IgD-negative memory B cell (primary cell): ENCODE data around the gene EVL. TPM values are rescaled to one million over a fixed set of nuclear protein-coding genes. Genes with fewer than 3 reads are reported as not detected.
"Not testable (repeated sequence)": the region's sequence is repeated elsewhere in the genome, so short reads cannot be mapped to it uniquely, and the experiment has no call there.

Experiments used
- H3K27ac Mint-ChIP-seq, 3 donors: one replicate each; pipeline ENCODE4 v1.8.0; 2020 to 2022; ENCODE audit warnings: mild to moderate bottlenecking in 3 of 3, mixed read lengths in 3 of 3, moderate library complexity in 1 of 3
- H3K27me3 Mint-ChIP-seq: one replicate; pipeline ENCODE4 v1.8.0; 2021; ENCODE audit warnings: mixed read lengths
- H3K36me3 Mint-ChIP-seq: one replicate; pipeline ENCODE4 v1.8.0; 2020; ENCODE audit warnings: mild to moderate bottlenecking, mixed read lengths
- H3K4me1 Mint-ChIP-seq, 3 donors: one replicate each; pipeline ENCODE4 v1.8.0; 2020 to 2022; ENCODE audit warnings: mixed read lengths in 3 of 3, mild to moderate bottlenecking in 1 of 3
- H3K4me3 Mint-ChIP-seq, 4 donors: one replicate each; pipeline ENCODE4 v1.8.0; 2020 to 2022; ENCODE audit warnings: mild to moderate bottlenecking in 4 of 4, mixed read lengths in 4 of 4, moderate library complexity in 3 of 4
- H3K9me3 Mint-ChIP-seq, 3 donors: one replicate each; pipeline ENCODE4 v1.8.0; 2020 to 2021; ENCODE audit warnings: mixed read lengths in 3 of 3, mild to moderate bottlenecking in 1 of 3
- polyA plus RNA-seq: library from polyadenylated mRNA; unstranded; fragments of 300-500 nt; fragmentation: Illumina TruSeq; gene quantifications from one replicate; pipeline ENCODE4 v1.2.3, GENCODE V29; 2021

The EVL gene
- polyA plus RNA-seq, 1 donor from 2014 or later = 73.3 TPM

DNA sequence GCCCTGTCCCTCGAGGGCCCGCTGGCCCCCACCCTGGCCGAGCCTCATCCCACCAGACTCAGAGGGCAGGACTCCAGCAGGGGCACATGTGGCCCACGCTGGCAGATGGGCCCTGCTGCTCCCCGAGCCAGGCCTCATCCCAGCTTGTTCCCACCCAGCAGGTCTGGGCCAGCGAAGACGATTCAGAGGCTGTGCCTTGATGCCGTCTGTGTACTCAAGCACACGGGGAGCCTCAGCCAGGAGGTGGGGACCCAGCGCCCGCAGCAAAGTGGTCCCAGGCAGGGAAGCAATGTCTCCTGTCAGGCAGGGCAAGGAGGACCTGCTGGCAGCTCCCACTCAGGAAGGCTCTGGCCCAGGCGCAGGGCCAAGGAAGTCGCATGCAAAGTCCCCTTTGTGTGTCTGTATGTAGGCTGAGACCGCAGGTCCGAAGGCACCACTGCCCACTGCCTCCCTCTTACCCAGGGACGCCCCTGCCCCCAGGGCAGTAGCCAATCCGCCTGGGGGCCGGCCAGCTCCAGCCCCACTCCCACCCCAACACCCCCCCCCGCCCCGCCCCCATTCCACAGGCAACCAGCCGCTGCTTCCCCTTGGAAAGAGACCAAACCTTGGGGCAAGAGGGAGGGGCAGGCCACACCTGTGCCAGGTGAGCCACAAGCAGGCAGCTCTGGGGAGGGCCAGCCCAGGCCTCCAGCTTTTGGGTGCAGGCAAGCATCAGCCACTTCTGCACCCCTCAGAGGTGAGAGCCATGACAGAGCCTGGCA is 84.8 kb downstream of the EVL start:
- no peaks in the 10 kb centered on the region for H3K27me3 Mint-ChIP-seq
- H3K9me3 Mint-ChIP-seq = peaks cover 0 to 1% (median 0%) of the 10 kb centered on the region in 3 donors
- H3K4me3 Mint-ChIP-seq = peak overlapping the region in 1 of 4 donors; percentile 5
- no peak overlapping the region for H3K27ac Mint-ChIP-seq
- no peaks in the 10 kb centered on the region for H3K36me3 Mint-ChIP-seq
- peaks cover 12 to 18% (median 14%) of the 10 kb centered on the region in 3 donors for H3K4me1 Mint-ChIP-seq

DNA sequence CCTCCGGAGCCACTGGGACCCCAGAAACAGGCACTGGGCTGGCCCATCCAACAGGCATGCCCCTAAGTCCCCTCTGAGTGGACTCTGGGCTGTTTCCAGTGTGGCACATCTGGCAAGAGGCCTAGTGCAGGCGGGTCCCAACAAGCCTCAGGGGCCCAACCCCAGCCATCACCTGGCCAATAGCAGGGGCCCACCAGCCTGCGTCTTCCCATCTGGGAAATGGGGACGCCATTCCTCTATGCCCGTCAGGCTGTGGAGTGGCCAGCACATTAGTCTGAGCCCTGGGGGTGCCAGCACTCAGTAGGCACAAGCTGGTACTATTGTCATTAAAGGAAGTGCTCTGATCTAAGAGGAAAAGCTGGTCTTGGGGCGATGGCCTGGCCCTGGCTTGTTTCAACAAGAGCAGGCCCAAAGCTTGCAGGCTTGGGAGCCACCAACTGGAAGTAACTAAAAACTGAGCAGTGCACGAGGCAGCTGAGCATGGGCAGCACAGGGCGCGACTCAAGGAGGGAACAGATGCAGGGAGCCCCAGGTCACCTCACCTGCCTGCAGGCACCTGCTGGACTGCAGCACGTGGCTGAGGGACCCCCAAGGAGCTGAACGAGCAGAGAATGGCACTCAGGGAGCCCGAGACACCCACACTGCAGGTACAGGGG is 85.8 kb downstream of the EVL start:
- H3K27me3 Mint-ChIP-seq = no peaks in the 10 kb centered on the region
- no peaks in the 10 kb centered on the region for H3K36me3 Mint-ChIP-seq
- peaks cover 12 to 19% (median 14%) of the 10 kb centered on the region in 3 donors for H3K4me1 Mint-ChIP-seq
- H3K27ac Mint-ChIP-seq = peak overlapping the region in 2 of 3 donors; percentile 39 to 75
- H3K9me3 Mint-ChIP-seq = peaks cover 0 to 5% (median 0%) of the 10 kb centered on the region in 3 donors
- H3K4me3 Mint-ChIP-seq = peak overlapping the region in 1 of 4 donors; percentile 75

DNA sequence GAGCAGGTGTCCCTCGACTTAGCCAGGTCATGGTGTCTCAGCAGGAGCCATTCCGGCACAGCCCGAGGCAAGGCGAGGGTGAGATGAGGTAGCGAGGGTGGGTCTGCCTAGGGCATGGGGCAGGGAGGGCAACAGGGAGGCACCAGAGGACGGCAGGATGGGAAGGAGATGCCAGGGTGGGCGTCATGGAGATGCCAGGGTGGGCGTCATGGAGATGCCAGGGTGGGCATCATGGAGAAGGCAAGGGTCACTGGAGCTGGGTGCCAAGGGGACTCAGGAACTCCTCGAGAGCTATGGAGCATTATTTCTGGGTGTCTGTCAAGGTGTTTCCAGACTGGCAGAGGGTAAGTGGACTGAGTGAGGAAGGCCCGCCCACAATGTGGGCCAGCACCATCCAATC is 86.9 kb downstream of the EVL start:
- Mint-ChIP-seq H3K27ac (peak overlapping the region in 1 of 3 donors; percentile 32), H3K27me3 (no peaks in the 10 kb centered on the region), H3K36me3 (no peaks in the 10 kb centered on the region), H3K4me3 (peak overlapping the region in 1 of 4 donors; percentile 17), H3K9me3 (peaks cover 0 to 5% (median 0%) of the 10 kb centered on the region in 3 donors), H3K4me1 (peaks cover 13 to 20% (median 16%) of the 10 kb centered on the region in 3 donors)

DNA sequence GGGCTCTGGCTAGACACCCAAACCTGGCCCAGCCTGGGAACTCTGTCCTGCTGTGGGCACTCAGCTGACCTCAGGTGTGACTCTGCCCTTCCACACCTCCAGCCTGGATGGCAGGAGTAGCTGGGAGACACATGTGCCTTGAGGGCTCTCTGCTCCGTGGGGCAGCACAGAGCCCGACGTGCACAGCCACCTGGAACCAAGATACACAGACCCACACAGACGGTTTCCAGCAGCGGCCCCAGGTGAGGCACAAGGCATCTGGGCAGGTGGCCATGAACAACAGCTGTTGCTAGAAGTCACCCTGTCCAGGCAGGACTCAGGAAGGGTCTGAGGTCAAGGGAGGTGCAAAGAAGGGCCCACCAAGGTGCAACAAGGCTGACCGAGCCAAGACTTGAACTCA is 88.3 kb downstream of the EVL start:
- peaks cover 13 to 20% (median 14%) of the 10 kb centered on the region in 3 donors for H3K4me1 Mint-ChIP-seq
- no peak overlapping the region for H3K4me3 Mint-ChIP-seq
- peaks cover 0 to 5% (median 0%) of the 10 kb centered on the region in 3 donors for H3K9me3 Mint-ChIP-seq
- no peaks in the 10 kb centered on the region for H3K36me3 Mint-ChIP-seq
- no peaks in the 10 kb centered on the region for H3K27me3 Mint-ChIP-seq
- H3K27ac Mint-ChIP-seq = peak overlapping the region in 1 of 3 donors; percentile 70

DNA sequence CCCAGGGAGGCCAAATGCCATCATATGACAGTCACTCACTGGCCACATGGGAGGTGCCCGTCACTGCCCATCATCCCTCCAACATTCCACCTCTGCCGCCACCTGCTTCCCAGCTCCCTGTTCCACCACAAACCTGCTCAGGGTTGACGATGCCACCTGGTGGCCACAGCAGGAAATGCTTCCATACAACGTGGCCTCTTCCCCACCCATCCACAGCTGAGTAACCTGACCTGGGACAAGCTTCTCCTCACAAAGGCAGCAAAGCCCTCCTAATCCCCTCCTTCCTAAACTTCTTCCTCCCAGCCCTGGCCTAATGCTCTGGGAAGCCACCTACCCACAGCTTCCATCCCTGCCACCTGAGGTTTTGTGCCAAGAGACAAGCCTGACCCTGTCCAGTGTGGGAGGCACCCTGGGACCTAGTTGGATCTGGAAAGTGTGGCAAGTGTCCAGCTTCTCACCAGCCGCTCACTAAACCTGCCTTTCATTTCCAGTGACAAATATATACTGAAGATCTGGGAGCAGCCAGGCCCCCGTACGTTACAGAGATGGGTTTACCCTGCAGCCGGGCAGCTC is 89.9 kb downstream of the EVL start:
- H3K4me3 Mint-ChIP-seq = peak overlapping the region in 2 of 4 donors; percentile 39 to 57
- H3K4me1 Mint-ChIP-seq = peaks cover 13 to 23% (median 14%) of the 10 kb centered on the region in 3 donors
- peaks cover 0 to 5% (median 0%) of the 10 kb centered on the region in 3 donors for H3K9me3 Mint-ChIP-seq
- no peaks in the 10 kb centered on the region for H3K27me3 Mint-ChIP-seq
- no peaks in the 10 kb centered on the region for H3K36me3 Mint-ChIP-seq
- H3K27ac Mint-ChIP-seq = peak overlapping the region in 2 of 3 donors; percentile 55 to 61

DNA sequence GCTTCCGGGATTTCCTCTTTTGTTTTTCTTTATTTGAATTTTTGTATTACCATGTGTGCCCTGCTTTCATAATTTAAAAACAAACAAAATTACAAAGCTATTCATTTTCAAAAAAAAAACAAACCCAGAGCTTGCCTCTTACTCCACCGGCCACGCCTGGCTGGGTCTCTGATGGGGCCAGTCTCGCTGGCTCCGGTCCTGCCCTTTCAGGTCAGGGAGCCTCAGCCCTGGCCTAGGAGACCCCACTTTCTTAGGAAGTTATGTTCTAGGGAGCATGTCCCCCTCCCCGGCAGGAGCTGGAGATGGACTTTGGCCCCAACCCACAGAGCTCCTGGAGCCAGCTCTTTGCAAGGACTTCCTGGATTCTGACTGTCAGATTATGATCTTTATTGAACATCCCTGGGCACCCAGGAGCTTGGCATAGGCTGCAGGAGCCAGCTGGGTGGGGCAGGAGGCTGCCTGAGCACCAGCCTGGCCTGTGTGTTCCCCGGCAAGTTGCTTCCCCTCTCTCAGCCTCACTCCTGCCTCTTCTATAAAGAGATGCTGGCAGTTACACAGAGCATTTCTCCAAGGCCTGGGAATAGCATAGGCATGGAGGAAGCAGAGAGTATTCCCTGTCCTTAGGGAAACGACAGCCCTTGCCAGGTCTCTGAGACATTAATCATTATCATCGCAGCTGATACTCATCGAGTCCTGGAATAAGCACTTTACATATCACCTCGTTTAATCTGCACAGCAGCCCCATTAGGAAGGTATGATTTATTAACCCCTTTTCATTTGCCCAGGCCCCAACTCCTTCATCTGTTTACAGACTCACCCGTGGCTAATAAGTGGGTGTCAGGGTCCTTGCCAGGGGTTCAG is 90.8 kb downstream of the EVL start:
- Mint-ChIP-seq H3K27ac (peak overlapping the region in 2 of 3 donors; percentile 10 to 93), H3K4me3 (peak overlapping the region in 2 of 4 donors; percentile 6 to 57), H3K4me1 (peaks cover 13 to 25% (median 17%) of the 10 kb centered on the region in 3 donors)

DNA sequence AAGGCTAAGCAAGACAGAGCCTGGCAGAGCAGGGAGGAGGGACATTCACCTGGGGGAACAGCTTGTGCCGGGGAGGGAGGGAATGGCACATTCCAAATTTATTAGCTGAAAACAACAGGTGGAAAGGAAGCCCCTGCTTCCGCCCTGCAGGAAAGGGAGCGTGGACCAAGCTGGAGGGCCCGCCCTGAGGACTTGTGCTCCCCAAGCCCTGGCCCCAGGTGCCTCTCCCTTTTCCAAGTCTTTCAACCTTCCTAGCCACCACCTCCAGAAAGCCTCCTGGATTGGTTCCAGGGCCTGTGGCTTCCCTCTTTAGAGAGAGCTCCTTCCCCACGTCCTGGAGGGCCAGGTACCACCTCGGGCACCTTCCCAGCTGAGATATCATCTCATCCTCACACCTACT is 91.6 kb downstream of the EVL start:
- H3K4me1 Mint-ChIP-seq = peaks cover 13 to 22% (median 17%) of the 10 kb centered on the region in 3 donors
- H3K9me3 Mint-ChIP-seq = peaks cover 0 to 5% (median 0%) of the 10 kb centered on the region in 3 donors
- no peaks in the 10 kb centered on the region for H3K27me3 Mint-ChIP-seq
- peak overlapping the region in 2 of 4 donors; percentile 22 to 80 for H3K4me3 Mint-ChIP-seq
- H3K36me3 Mint-ChIP-seq = no peaks in the 10 kb centered on the region
- peak overlapping the region in 1 of 3 donors; percentile 93 for H3K27ac Mint-ChIP-seq

More for the DNA sequence above, 90.8 kb downstream of the EVL start:
- Mint-ChIP-seq H3K36me3 (no peaks in the 10 kb centered on the region), H3K9me3 (peaks cover 0 to 5% (median 0%) of the 10 kb centered on the region in 3 donors), H3K27me3 (no peaks in the 10 kb centered on the region)

DNA sequence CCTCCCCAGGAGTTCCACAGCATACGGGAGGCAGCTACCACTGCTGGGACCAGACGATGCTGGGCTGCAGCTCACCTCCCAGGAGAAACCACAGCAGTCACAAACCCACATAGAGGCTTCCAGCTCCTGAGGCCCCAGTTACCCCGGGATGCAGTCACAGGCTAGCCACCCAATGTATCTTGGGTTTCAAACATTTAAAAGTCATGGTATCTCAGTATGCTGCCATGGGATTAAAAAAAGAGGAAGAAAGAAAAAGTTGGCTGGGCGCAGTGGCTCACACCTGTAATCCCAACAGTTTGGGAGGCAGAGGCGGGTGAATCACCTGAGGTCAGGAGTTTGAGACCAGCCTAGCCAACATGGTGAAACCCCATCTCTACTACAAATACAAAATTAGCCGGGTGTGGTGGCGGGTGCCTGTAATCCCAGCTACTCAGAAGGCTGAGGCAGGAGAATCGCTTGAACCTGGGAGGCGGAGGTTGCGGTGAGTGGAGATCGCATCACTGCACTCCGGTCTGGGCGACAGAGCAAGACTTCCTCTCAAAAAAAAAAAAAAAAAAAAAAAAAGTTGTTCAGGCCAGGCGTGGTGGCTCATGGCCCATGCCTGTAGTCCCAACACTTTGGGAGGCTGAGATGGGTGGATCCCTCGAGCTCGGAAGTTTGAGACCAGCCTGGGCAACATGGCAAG is 92.5 kb downstream of the EVL start:
- not testable (repeated sequence) for H3K36me3 Mint-ChIP-seq, H3K27me3 Mint-ChIP-seq, H3K9me3 Mint-ChIP-seq
- H3K4me1 Mint-ChIP-seq = peaks cover 12 to 22% (median 17%) of the 10 kb centered on the region in 3 donors
- peak overlapping the region; percentile 65 to 92 (median 78) for H3K4me3 Mint-ChIP-seq
- peak overlapping the region; percentile 85 to 93 (median 93) for H3K27ac Mint-ChIP-seq

DNA sequence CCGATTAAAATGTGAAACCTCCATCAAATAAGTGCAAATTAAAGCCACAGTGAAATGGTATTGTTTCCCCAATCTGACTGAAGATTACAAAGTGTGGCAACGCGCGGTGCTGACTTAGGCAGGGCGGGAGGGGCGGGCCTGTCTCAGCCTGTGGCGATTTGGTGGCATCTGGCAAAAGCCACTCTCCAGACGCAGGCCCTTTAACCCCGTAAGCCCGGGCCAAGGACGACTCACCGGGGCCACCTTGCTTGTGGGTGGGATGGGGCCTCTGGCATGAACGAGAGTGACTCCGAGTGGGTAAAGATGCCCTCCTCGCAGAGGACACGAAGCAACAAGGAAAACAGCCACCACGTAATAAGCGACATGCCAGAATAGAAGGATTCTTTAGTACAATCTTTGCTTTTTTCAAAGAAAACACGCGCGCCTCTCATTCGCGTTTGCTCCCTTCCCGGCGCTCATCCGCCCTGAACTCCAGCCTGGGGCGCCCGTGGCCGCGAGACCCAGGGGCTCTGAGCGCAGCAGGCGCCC is 93.4 kb downstream of the EVL start:
- H3K36me3 Mint-ChIP-seq = no peaks in the 10 kb centered on the region
- peak overlapping the region; percentile 65 to 92 (median 78) for H3K4me3 Mint-ChIP-seq
- peaks cover 0 to 5% (median 0%) of the 10 kb centered on the region in 3 donors for H3K9me3 Mint-ChIP-seq
- peaks cover 11 to 22% (median 17%) of the 10 kb centered on the region in 3 donors for H3K4me1 Mint-ChIP-seq
- no peaks in the 10 kb centered on the region for H3K27me3 Mint-ChIP-seq
- peak overlapping the region; percentile 72 to 93 (median 85) for H3K27ac Mint-ChIP-seq

DNA sequence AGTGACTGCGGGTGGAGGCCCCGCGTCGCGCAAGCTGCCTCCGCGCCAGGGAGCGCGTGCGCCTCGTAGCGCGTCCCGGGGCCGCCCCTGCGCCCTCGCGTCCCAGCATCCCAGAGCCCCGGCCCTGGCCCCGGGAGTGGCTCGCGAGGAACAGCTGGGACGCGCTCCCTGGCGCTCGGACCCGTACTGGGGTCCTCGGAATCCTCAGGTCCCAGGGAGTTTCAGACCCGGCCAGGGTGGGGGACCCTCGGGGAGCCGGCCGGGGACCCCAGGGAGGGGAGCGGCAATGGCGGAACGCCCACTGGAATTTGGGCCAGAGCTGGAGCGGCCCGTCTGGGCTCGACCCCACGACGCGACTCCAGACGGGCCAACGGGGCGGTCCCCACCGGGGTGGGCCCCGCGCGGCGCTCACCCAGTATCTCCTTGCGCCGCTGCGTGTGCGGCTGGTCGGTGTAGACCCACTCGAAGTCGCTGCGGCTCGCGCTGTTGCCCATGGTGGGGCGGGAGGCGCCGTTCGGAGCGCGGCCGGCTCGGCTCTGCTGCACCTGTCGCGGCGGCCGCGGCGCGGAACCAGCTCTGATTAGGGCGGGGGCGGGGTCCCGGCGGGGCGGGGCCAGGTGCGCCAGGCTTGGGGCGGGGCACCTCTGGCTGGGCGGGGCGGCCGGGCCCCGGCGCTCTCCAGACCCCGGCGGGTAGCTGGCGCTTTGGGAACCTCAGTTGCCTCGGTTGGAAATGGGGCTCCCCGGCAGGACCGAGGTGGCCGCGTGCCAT is 94.1 kb downstream of the EVL start, which contains the start of gene DEGS2:
DEGS2 (minus strand) TSS at position 552 of the 771 bp plus-strand sequence; CDS start at position 494, 58 bp downstream.
- H3K36me3 Mint-ChIP-seq = no peaks in the 10 kb centered on the region
- peak within 1 kb of the TSS in 2 of 3 donors; percentile 76 to 93 for H3K27ac Mint-ChIP-seq
- H3K4me1 Mint-ChIP-seq = peaks cover 11 to 22% (median 17%) of the 10 kb centered on the region in 3 donors
- H3K27me3 Mint-ChIP-seq = no peaks in the 10 kb centered on the region
- H3K9me3 Mint-ChIP-seq = peaks cover 0 to 5% (median 0%) of the 10 kb centered on the region in 3 donors
- peak within 1 kb of the TSS; percentile 76 to 92 (median 88) for H3K4me3 Mint-ChIP-seq

DNA sequence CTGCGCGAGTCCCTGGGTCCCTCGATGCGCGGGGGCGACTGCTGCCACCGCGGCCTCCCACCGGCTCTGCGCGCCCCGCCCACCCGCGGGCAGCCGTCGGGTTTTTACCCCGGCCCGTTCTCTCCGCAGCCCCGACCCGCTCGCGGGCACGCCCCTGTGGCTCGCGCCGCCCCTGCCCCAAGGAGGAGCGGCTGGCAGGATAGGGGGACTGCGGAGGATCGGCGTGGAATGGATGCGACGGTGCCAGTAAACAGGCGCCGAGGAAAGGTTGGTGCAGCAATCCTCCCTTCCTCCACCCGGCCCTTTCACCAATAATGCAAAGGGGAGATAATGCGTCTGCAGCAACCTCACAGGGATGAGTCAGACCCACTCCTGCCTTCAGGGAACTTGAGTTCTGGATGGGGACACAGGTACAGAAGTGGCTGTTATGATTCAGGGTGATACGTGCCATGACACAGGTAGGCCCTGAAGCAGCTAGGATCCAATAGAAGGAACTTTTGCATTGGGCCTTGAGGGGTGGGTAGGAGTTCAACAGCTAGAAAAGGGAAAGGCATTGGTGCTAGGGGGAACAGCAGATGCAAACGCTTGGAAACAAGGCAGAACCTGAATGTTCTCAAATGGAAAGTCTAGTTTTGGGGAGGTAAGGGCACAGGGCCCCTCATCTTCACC is 94.8 kb downstream of the EVL start:
- Mint-ChIP-seq H3K9me3 (peaks cover 0 to 4% (median 0%) of the 10 kb centered on the region in 3 donors), H3K4me1 (peaks cover 11 to 22% (median 21%) of the 10 kb centered on the region in 3 donors), H3K36me3 (no peaks in the 10 kb centered on the region), H3K27ac (peak overlapping the region in 2 of 3 donors; percentile 76 to 85), H3K4me3 (peak overlapping the region; percentile 71 to 90 (median 84)), H3K27me3 (no peaks in the 10 kb centered on the region)

DNA sequence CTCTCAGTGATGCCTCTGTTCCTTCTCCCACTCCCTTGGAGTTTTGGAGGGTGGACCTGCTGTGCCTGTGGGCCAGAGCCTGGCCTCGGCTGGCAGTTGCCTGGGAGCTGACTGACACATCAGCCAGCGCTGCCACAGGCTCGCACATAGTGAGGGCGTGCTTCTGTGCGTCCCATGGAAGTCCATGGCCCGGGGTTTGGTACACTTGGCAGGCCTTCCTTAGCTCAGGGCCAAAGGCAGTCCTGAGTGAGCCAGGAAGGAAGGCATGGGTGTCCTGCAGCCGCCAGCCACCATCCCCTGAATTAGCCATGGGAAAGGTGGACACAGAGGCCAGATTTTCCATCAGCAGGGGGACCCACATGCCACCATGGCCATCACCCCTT is 95.3 kb downstream of the EVL start:
- Mint-ChIP-seq H3K27ac (peak overlapping the region in 2 of 3 donors; percentile 76 to 85), H3K27me3 (no peaks in the 10 kb centered on the region), H3K4me1 (peaks cover 13 to 23% (median 22%) of the 10 kb centered on the region in 3 donors)

More for the DNA sequence above, 95.3 kb downstream of the EVL start:
- Mint-ChIP-seq H3K9me3 (no peaks in the 10 kb centered on the region), H3K36me3 (no peaks in the 10 kb centered on the region), H3K4me3 (peak overlapping the region; percentile 71 to 90 (median 84))
